Measurements from ENCODE around the gene DOCK1. TPM values are rescaled to one million over a fixed set of nuclear protein-coding genes. Genes with fewer than 3 reads are reported as not detected.

The DOCK1 gene
- total RNA-seq, 2 experiments from 2014 or later: 0.13 TPM; not detected in 1

- H3K27me3 Mint-ChIP-seq: no peaks in the 10 kb centered on the region
- ChIA-PET POLR2A (no interaction called here), CTCF (no interaction called here)
- DNase-seq: no peak
- H3K36me3 Mint-ChIP-seq (ENCODE audit: low read depth): no peaks in the 10 kb centered on the region
- H3K9me3 Mint-ChIP-seq: peaks cover 4% of the 10 kb centered on the region
- H3K27ac Mint-ChIP-seq: no peak overlapping the region
- no peak overlapping the region for H3K4me3 Mint-ChIP-seq
- no peaks in the 10 kb centered on the region for H3K4me1 Mint-ChIP-seq
Measured at GRCh38 chr10:127133672-127134500, 228.7 kb downstream of the DOCK1 start.

DNA sequence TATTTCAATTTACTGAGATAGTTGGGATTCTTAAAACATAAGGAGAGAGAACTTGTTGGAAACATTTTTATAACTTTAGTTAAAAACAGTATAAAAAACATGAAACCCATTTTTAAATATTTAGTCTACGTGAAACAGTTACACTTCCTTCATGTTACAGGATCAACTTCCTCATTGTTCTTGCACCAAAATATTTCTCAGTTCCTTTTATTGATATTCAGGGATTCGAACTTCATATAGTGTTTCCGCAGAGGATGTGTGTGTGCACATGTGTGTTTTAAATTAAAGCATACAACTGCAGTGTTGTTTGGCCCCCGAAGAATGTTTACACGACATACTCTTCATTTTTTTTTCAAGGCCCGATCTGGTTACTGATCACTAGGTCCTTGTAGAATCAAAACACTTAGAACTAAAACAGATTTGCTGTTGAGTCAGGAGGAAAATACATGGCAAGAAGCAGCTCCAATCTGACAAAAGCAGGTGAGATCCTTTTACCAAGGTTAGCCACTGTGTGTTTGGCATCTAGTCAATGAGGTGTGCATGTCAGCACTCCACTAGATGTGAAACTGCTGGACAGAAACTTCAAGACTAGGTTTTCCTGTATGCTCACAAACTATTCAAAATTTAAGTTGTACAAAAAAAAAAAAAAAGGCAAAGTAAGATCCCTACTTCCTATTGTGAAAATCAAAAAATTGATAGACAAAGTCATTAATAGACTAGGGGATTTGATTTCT is 230.8 kb downstream of the DOCK1 start:
- POLR2A ChIA-PET: no interaction called here
- Mint-ChIP-seq H3K27ac (no peak overlapping the region), H3K4me1 (no peaks in the 10 kb centered on the region), H3K4me3 (no peak overlapping the region), H3K9me3 (no peaks in the 10 kb centered on the region), H3K36me3 (ENCODE audit: low read depth) (no peaks in the 10 kb centered on the region), H3K27me3 (no peaks in the 10 kb centered on the region)
- CTCF ChIA-PET: no interaction called here
- DNase-seq: no peak

GRCh38 chr10:127137391-127137790 is 232.2 kb downstream of the DOCK1 start:
- CTCF ChIA-PET: no interaction called here
- no peak for DNase-seq
- Mint-ChIP-seq H3K27ac (no peak overlapping the region), H3K9me3 (no peaks in the 10 kb centered on the region), H3K4me3 (no peak overlapping the region), H3K27me3 (no peaks in the 10 kb centered on the region), H3K36me3 (ENCODE audit: low read depth) (no peaks in the 10 kb centered on the region), H3K4me1 (no peaks in the 10 kb centered on the region)
- POLR2A ChIA-PET: no interaction called here

DNA sequence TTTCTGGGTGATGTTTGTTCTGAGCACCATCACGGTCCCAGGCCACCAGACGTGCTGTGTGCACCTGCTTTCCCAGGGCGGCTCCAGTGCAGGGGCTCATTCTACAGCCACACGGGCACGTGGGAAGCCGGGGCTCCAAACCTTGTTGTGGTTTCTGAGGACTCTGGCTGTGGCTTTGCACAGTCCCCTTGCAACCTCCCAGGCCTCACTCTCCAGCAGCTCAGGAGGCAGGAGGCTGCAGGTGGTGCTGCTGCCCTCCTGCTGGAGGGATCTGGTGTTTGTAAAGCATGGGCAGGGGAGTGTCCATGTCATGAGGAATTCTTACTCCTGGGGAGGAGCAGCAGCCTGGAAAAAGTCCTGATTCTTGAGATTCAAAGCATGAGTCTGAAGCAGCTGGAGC is 236.9 kb downstream of the DOCK1 start:
- ChIA-PET POLR2A (no interaction called here), CTCF (no interaction called here)
- no peak overlapping the region for H3K4me3 Mint-ChIP-seq
- H3K27ac Mint-ChIP-seq: no peak overlapping the region
- DNase-seq: no peak
- no peaks in the 10 kb centered on the region for H3K36me3 Mint-ChIP-seq (ENCODE audit: low read depth)
- no peaks in the 10 kb centered on the region for H3K4me1 Mint-ChIP-seq
- H3K27me3 Mint-ChIP-seq: no peaks in the 10 kb centered on the region
- H3K9me3 Mint-ChIP-seq: no peaks in the 10 kb centered on the region

DNA sequence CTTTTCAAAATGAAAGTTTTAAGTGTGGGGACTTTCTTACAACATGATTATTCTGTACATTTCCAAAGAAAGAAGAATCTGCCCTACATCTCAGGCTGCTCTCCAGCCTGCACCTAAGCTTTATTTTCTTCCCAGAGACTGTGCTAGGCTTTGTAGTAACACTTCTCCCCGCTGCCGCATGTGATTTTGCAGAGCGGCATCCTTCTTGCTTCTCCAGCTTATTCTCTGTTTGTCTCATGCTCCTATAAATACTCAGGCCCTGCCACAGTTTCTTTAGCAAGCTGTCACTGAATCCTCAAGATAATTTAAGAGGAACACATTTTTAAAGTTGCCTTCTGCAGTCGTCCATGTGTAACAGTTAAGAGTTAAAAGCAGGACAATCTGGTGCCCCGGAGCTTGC is 237.6 kb downstream of the DOCK1 start:
- POLR2A ChIA-PET: no interaction called here

DNA sequence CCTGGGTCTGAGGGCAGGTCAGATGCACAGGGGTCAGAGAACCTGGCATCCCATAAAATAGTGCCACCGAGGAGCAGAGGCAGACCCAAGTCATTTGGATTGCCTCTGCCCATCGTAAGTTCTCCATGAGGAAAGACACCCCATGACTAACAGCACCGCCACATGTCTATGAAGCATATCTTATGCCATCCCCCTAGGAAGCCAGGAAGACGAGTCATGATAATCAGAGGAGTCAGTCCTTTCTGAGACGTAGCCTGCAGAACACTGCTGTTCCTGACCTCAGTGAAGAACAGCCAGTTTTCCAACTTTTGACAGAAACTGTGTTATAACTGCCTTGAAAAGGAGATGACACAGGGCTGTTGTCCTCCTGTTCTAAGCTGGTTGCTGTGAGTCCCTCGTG is 239.9 kb downstream of the DOCK1 start:
- DNase-seq: no peak
- Mint-ChIP-seq H3K27me3 (no peaks in the 10 kb centered on the region), H3K27ac (no peak overlapping the region), H3K9me3 (no peaks in the 10 kb centered on the region), H3K36me3 (ENCODE audit: low read depth) (no peaks in the 10 kb centered on the region), H3K4me3 (no peak overlapping the region), H3K4me1 (peaks cover 3% of the 10 kb centered on the region)
- ChIA-PET CTCF (no interaction called here), POLR2A (no interaction called here)

More for the DNA sequence above, 237.6 kb downstream of the DOCK1 start:
- Mint-ChIP-seq H3K27me3 (no peaks in the 10 kb centered on the region), H3K9me3 (no peaks in the 10 kb centered on the region), H3K4me1 (no peaks in the 10 kb centered on the region), H3K4me3 (no peak overlapping the region), H3K36me3 (ENCODE audit: low read depth) (no peaks in the 10 kb centered on the region), H3K27ac (no peak overlapping the region)
- CTCF ChIA-PET: no interaction called here
- no peak for DNase-seq

GRCh38 chr10:127146661-127147060 is 241.4 kb downstream of the DOCK1 start:
- H3K27ac Mint-ChIP-seq: no peak overlapping the region
- H3K4me3 Mint-ChIP-seq: no peak overlapping the region
- H3K4me1 Mint-ChIP-seq: peaks cover 3% of the 10 kb centered on the region
- H3K36me3 Mint-ChIP-seq (ENCODE audit: low read depth): no peaks in the 10 kb centered on the region
- H3K9me3 Mint-ChIP-seq: no peaks in the 10 kb centered on the region
- ChIA-PET POLR2A (no interaction called here), CTCF (no interaction called here)
- DNase-seq: no peak
- no peaks in the 10 kb centered on the region for H3K27me3 Mint-ChIP-seq

GRCh38 chr10:127148066-127148932 is 243.1 kb downstream of the DOCK1 start:
- Mint-ChIP-seq H3K4me3 (no peak overlapping the region), H3K27me3 (no peaks in the 10 kb centered on the region), H3K4me1 (peaks cover 3% of the 10 kb centered on the region), H3K36me3 (ENCODE audit: low read depth) (no peaks in the 10 kb centered on the region), H3K27ac (no peak overlapping the region), H3K9me3 (no peaks in the 10 kb centered on the region)
- CTCF ChIA-PET: no interaction called here
- DNase-seq: no peak
- POLR2A ChIA-PET: no interaction called here

- Mint-ChIP-seq H3K27me3 (no peaks in the 10 kb centered on the region), H3K4me3 (no peak overlapping the region), H3K27ac (no peak overlapping the region), H3K36me3 (ENCODE audit: low read depth) (no peaks in the 10 kb centered on the region), H3K4me1 (peaks cover 3% of the 10 kb centered on the region), H3K9me3 (no peaks in the 10 kb centered on the region)
- ChIA-PET POLR2A (no interaction called here), CTCF (no interaction called here)
- no peak for DNase-seq
Measured at GRCh38 chr10:127148933-127149220, 243.6 kb downstream of the DOCK1 start.

GRCh38 chr10:127149501-127150081 is 244.4 kb downstream of the DOCK1 start:
- CTCF ChIA-PET: no interaction called here
- Mint-ChIP-seq H3K27ac (no peak overlapping the region), H3K27me3 (no peaks in the 10 kb centered on the region), H3K36me3 (ENCODE audit: low read depth) (no peaks in the 10 kb centered on the region), H3K4me3 (no peak overlapping the region), H3K4me1 (peaks cover 3% of the 10 kb centered on the region), H3K9me3 (no peaks in the 10 kb centered on the region)
- DNase-seq: no peak
- POLR2A ChIA-PET: no interaction called here

GRCh38 chr10:127150136-127150535 is 244.9 kb downstream of the DOCK1 start:
- CTCF ChIA-PET: no interaction called here

GRCh38 chr10:127151541-127151940 is 246.3 kb downstream of the DOCK1 start:
- Mint-ChIP-seq H3K9me3 (no peaks in the 10 kb centered on the region), H3K27me3 (no peaks in the 10 kb centered on the region), H3K4me1 (peaks cover 3% of the 10 kb centered on the region), H3K27ac (no peak overlapping the region), H3K36me3 (ENCODE audit: low read depth) (no peaks in the 10 kb centered on the region), H3K4me3 (no peak overlapping the region)
- DNase-seq: no peak
- CTCF ChIA-PET: no interaction called here
- POLR2A ChIA-PET: no interaction called here

More at GRCh38 chr10:127150136-127150535, 244.9 kb downstream of the DOCK1 start:
- Mint-ChIP-seq H3K27ac (no peak overlapping the region), H3K9me3 (no peaks in the 10 kb centered on the region), H3K36me3 (ENCODE audit: low read depth) (no peaks in the 10 kb centered on the region), H3K4me1 (peaks cover 3% of the 10 kb centered on the region), H3K4me3 (no peak overlapping the region), H3K27me3 (no peaks in the 10 kb centered on the region)
- POLR2A ChIA-PET: no interaction called here
- DNase-seq: no peak

DNA sequence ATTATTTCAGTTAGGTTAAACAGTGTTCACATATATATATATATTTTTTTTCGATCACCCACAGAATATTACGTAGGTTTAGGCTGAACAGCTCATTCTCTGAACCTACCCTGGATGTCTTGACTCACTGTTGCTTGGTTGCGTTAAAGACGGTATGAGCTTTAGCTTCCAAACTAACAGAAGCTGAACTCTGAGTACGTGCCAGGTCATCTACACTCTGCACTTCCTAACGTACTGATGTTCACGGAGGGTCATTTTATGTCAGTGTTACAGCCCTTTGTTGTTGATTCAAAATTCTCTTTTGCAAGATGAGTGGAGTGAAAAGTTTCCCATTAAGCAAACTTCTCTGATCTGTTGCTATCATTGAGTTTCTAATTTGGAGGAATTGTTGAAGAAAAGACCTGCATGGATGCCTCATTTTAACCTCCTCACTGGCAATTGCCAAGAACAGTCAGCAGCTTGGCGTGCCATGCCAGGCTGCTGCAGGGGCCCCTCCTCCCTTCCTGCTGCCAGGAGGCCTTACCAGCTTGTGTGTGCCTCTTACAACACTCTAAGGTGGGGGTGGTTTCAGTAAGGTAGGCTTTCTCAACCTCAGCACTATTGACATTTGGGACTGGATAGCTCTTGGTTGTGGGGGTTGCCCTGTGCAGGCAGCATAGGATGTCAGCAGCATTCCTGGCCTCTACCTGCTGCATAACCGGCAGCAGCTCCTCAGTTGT is 246.9 kb downstream of the DOCK1 start:
- CTCF ChIA-PET: no interaction called here
- DNase-seq: no peak

More for the DNA sequence above, 246.9 kb downstream of the DOCK1 start:
- POLR2A ChIA-PET: no interaction called here
- H3K36me3 Mint-ChIP-seq (ENCODE audit: low read depth): no peaks in the 10 kb centered on the region
- peaks cover 3% of the 10 kb centered on the region for H3K4me1 Mint-ChIP-seq
- no peaks in the 10 kb centered on the region for H3K9me3 Mint-ChIP-seq
- H3K27me3 Mint-ChIP-seq: no peaks in the 10 kb centered on the region
- H3K27ac Mint-ChIP-seq: no peak overlapping the region
- H3K4me3 Mint-ChIP-seq: no peak overlapping the region
